Hepatocyte (in vitro differentiated cells): ENCODE measurements around the gene ADRA1B.

Experiments used
- EZH2 ChIP-seq: fragments of 200-600 bp; sonication (generic); IDR thresholded peaks from 2 replicates; pipeline ENCODE4 v1.6.1; 2016; ENCODE audit warnings: antibody characterized with exemption, mild to moderate bottlenecking, borderline replicate concordance
- TF ChIP-seq, protein P1 (sequence below): fragments of 200-600 bp; sonication (generic); IDR thresholded peaks from 2 replicates; pipeline ENCODE4 v1.5.1; 2016; ENCODE audit warnings: antibody characterized with exemption, mild to moderate bottlenecking; ENCODE audit not compliant: poor library complexity

DNA sequence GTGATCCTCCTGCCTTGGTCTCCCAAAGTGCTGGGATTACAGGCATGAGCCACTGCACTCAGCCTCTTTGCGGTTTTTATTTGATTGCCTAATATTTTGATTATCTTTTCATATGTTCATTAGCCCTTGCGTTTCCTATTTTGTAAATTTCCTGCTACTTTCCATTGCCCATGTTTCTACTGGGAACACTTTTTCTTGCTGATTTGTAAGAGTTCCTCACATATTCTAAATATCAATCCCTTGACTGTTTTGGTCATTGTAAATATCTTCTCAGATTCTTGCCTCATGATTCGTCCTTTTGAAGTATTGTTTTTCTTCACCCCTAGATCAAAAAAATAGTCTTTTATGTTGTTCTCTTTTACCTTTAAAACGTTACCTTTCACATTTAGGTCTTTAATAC, 54.8 kb downstream of the ADRA1B start:
- TF ChIP-seq, protein P1, sequence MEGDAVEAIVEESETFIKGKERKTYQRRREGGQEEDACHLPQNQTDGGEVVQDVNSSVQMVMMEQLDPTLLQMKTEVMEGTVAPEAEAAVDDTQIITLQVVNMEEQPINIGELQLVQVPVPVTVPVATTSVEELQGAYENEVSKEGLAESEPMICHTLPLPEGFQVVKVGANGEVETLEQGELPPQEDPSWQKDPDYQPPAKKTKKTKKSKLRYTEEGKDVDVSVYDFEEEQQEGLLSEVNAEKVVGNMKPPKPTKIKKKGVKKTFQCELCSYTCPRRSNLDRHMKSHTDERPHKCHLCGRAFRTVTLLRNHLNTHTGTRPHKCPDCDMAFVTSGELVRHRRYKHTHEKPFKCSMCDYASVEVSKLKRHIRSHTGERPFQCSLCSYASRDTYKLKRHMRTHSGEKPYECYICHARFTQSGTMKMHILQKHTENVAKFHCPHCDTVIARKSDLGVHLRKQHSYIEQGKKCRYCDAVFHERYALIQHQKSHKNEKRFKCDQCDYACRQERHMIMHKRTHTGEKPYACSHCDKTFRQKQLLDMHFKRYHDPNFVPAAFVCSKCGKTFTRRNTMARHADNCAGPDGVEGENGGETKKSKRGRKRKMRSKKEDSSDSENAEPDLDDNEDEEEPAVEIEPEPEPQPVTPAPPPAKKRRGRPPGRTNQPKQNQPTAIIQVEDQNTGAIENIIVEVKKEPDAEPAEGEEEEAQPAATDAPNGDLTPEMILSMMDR: no peak
- TF ChIP-seq EZH2: no peak
